GM13977 (cell line): Measurements from ENCODE around the gene LNPK.

Source experiments
- DNase-seq: peaks from one replicate; pipeline ENCODE4 v3.0.0; 2012; ENCODE audit warnings: low spot score
- CTCF ChIP-seq: IDR thresholded peaks from 2 replicates; pipeline ENCODE4 v1.5.1; 2012; ENCODE audit warnings: mild to moderate bottlenecking, control low read depth; ENCODE audit not compliant: insufficient read depth; ENCODE audit errors: extremely low read depth, missing control alignments
- in situ Hi-C: fragments of 300-500 bp; cut with MboI; formaldehyde crosslinking; loops from one replicate; pipeline ENCODE4 v1.12.0; 2022; ENCODE audit warnings: low sequenced_read_pairs, low pct_unique_long_range_greater_than_20kb, mixed read lengths, inconsistent platforms; ENCODE audit not compliant: unreplicated experiment

The LNPK gene

GRCh38 chr2:175935289-175936181 lies 66.5 kb downstream of the LNPK start:
- TF ChIP-seq CTCF = no peak
- DNase-seq = no peak
- in situ Hi-C loops = no loop called here

- in situ Hi-C loops = no loop called here
- DNase-seq = no peak
- no peak for TF ChIP-seq CTCF
Measured at GRCh38 chr2:175932675-175933074, 69.4 kb downstream of the LNPK start.

GRCh38 chr2:175931805-175932204 lies 70.3 kb downstream of the LNPK start:
- no peak for TF ChIP-seq CTCF
- in situ Hi-C loops = no loop called here
- DNase-seq = no peak

GRCh38 chr2:175930504-175930903 lies 71.6 kb downstream of the LNPK start:
- DNase-seq = no peak
- no peak for TF ChIP-seq CTCF
- in situ Hi-C loops = no loop called here

GRCh38 chr2:175929850-175930249 lies 72.2 kb downstream of the LNPK start:
- in situ Hi-C loops = no loop called here
- DNase-seq = no peak
- no peak for TF ChIP-seq CTCF

- no peak for DNase-seq
- in situ Hi-C loops = no loop called here
- TF ChIP-seq CTCF = no peak
Measured at GRCh38 chr2:175926272-175926671, 75.8 kb downstream of the LNPK start.
